ENCODE data around the gene TMEM131. TPM values are rescaled to one million over a fixed set of nuclear protein-coding genes. Genes with fewer than 3 reads are reported as not detected.
"Not testable (repeated sequence)": the region's sequence is repeated elsewhere in the genome, so short reads cannot be mapped to it uniquely, and the experiment has no call there.

TMEM131 gene
- total RNA-seq, 2 donors from 2014 or later, result 29.0 to 31.7 TPM

GRCh38 chr2:97845818-97846217 is 149.9 kb downstream of the TMEM131 start:
- DNase-seq (ENCODE audit: low spot score in 2 of 2) (no peak), ATAC-seq (no peak)
- H3K36me3 Mint-ChIP-seq, result peaks cover 0 to 7% of the 10 kb centered on the region in 2 donors
- no peak overlapping the region for H3K27ac Mint-ChIP-seq
- H3K9me3 Mint-ChIP-seq, result no peaks in the 10 kb centered on the region

GRCh38 chr2:97845133-97845532 is 150.6 kb downstream of the TMEM131 start:
- no peaks in the 10 kb centered on the region for H3K9me3 Mint-ChIP-seq

GRCh38 chr2:97844311-97844859 is 151.4 kb downstream of the TMEM131 start:
- Mint-ChIP-seq H3K9me3 (no peaks in the 10 kb centered on the region), H3K36me3 (peaks cover 0 to 7% of the 10 kb centered on the region in 2 donors), H3K27ac (no peak overlapping the region)
- no peak for ATAC-seq
- DNase-seq (ENCODE audit: low spot score in 2 of 2), result no peak

More at GRCh38 chr2:97845133-97845532, 150.6 kb downstream of the TMEM131 start:
- peaks cover 0 to 7% of the 10 kb centered on the region in 2 donors for H3K36me3 Mint-ChIP-seq
- ATAC-seq (no peak), DNase-seq (ENCODE audit: low spot score in 2 of 2) (no peak)
- no peak overlapping the region for H3K27ac Mint-ChIP-seq

GRCh38 chr2:97840198-97840597 is 155.6 kb downstream of the TMEM131 start:
- no peak for ATAC-seq
- H3K36me3 Mint-ChIP-seq, result peaks cover 0 to 14% of the 10 kb centered on the region in 2 donors
- no peaks in the 10 kb centered on the region for H3K9me3 Mint-ChIP-seq
- H3K27ac Mint-ChIP-seq, result peak overlapping the region in 1 of 2 donors; percentile 63
- DNase-seq (ENCODE audit: low spot score in 2 of 2), result no peak

GRCh38 chr2:97834610-97835009 is 161.1 kb downstream of the TMEM131 start:
- Mint-ChIP-seq H3K36me3 (peaks cover 0 to 6% of the 10 kb centered on the region in 2 donors), H3K9me3 (no peaks in the 10 kb centered on the region), H3K27ac (no peak overlapping the region)
- ATAC-seq, result peak in 1 of 2 donors; percentile 46
- DNase-seq (ENCODE audit: low spot score in 2 of 2), result no peak

GRCh38 chr2:97831121-97831520 is 164.6 kb downstream of the TMEM131 start:
- H3K27ac Mint-ChIP-seq, result no peak overlapping the region
- no peaks in the 10 kb centered on the region for H3K9me3 Mint-ChIP-seq
- DNase-seq (ENCODE audit: low spot score in 2 of 2), result no peak
- no peak for ATAC-seq
- H3K36me3 Mint-ChIP-seq, result no peaks in the 10 kb centered on the region

- not testable (repeated sequence) for DNase-seq (ENCODE audit: low spot score in 2 of 2); H3K27ac Mint-ChIP-seq; ATAC-seq; H3K36me3 Mint-ChIP-seq; H3K9me3 Mint-ChIP-seq
These were observed 166.5 kb downstream of the TMEM131 start for GRCh38 chr2:97829255-97829654.

- DNase-seq (ENCODE audit: low spot score in 2 of 2), result not testable (repeated sequence)
These were observed 168.7 kb downstream of the TMEM131 start for GRCh38 chr2:97827013-97827412.

GRCh38 chr2:97826266-97826847 is 169.4 kb downstream of the TMEM131 start:
- not testable (repeated sequence) for ATAC-seq; H3K9me3 Mint-ChIP-seq; DNase-seq (ENCODE audit: low spot score in 2 of 2)
- H3K27ac Mint-ChIP-seq, result peak overlapping the region in 1 of 2 donors; percentile 70
- peaks cover 0 to 16% of the 10 kb centered on the region in 2 donors for H3K36me3 Mint-ChIP-seq

More at GRCh38 chr2:97827013-97827412, 168.7 kb downstream of the TMEM131 start:
- not testable (repeated sequence) for ATAC-seq, H3K9me3 Mint-ChIP-seq
- H3K36me3 Mint-ChIP-seq, result peaks cover 0 to 11% of the 10 kb centered on the region in 2 donors
- H3K27ac Mint-ChIP-seq, result peak overlapping the region in 1 of 2 donors; percentile 70

- H3K9me3 Mint-ChIP-seq; H3K27ac Mint-ChIP-seq; DNase-seq (ENCODE audit: low spot score in 2 of 2); ATAC-seq: not testable (repeated sequence)
- H3K36me3 Mint-ChIP-seq, result peaks cover 0 to 16% of the 10 kb centered on the region in 2 donors
These were observed 171.7 kb downstream of the TMEM131 start for GRCh38 chr2:97824011-97824410.

- ATAC-seq, result not testable (repeated sequence)
- peaks cover 0 to 16% of the 10 kb centered on the region in 2 donors for H3K36me3 Mint-ChIP-seq
These were observed 173.9 kb downstream of the TMEM131 start for GRCh38 chr2:97821862-97822261.

GRCh38 chr2:97819754-97820153 is 176.0 kb downstream of the TMEM131 start:
- DNase-seq (ENCODE audit: low spot score in 2 of 2) (no peak), ATAC-seq (no peak)
- H3K27ac Mint-ChIP-seq, result no peak overlapping the region
- peaks cover 0 to 16% of the 10 kb centered on the region in 2 donors for H3K36me3 Mint-ChIP-seq
- peaks cover 0 to 4% of the 10 kb centered on the region in 2 donors for H3K9me3 Mint-ChIP-seq

More at GRCh38 chr2:97821862-97822261, 173.9 kb downstream of the TMEM131 start:
- DNase-seq (ENCODE audit: low spot score in 2 of 2); H3K9me3 Mint-ChIP-seq: not testable (repeated sequence)
- peak overlapping the region in 1 of 2 donors; percentile 44 for H3K27ac Mint-ChIP-seq

GRCh38 chr2:97816411-97816810 is 179.3 kb downstream of the TMEM131 start:
- Mint-ChIP-seq H3K36me3 (no peaks in the 10 kb centered on the region), H3K9me3 (no peaks in the 10 kb centered on the region), H3K27ac (no peak overlapping the region)
- DNase-seq (ENCODE audit: low spot score in 2 of 2) (no peak), ATAC-seq (no peak)

GRCh38 chr2:97812931-97813330 is 182.8 kb downstream of the TMEM131 start:
- H3K36me3 Mint-ChIP-seq, result no peaks in the 10 kb centered on the region
- ATAC-seq (no peak), DNase-seq (ENCODE audit: low spot score in 2 of 2) (no peak)
- no peak overlapping the region for H3K27ac Mint-ChIP-seq
- H3K9me3 Mint-ChIP-seq, result no peaks in the 10 kb centered on the region

- Mint-ChIP-seq H3K9me3 (no peaks in the 10 kb centered on the region), H3K27ac (no peak overlapping the region), H3K36me3 (no peaks in the 10 kb centered on the region)
- DNase-seq (ENCODE audit: low spot score in 2 of 2), result no peak
- no peak for ATAC-seq
These were observed 186.9 kb downstream of the TMEM131 start for GRCh38 chr2:97808816-97809215.

- Mint-ChIP-seq H3K9me3 (no peaks in the 10 kb centered on the region), H3K27ac (no peak overlapping the region), H3K36me3 (no peaks in the 10 kb centered on the region)
- ATAC-seq, result peak; percentile 90 to 97
- DNase-seq (ENCODE audit: low spot score in 2 of 2), result peak; percentile 61 to 81
These were observed 188.8 kb downstream of the TMEM131 start for GRCh38 chr2:97806738-97807618.

GRCh38 chr2:97805776-97806175 is 190.0 kb downstream of the TMEM131 start:
- ATAC-seq (no peak), DNase-seq (ENCODE audit: low spot score in 2 of 2) (no peak)
- no peak overlapping the region for H3K27ac Mint-ChIP-seq
- no peaks in the 10 kb centered on the region for H3K36me3 Mint-ChIP-seq
- no peaks in the 10 kb centered on the region for H3K9me3 Mint-ChIP-seq
